Pancreas (tissue), 10 donors: ENCODE data around the gene RBM24. TPM values are rescaled to one million over a fixed set of nuclear protein-coding genes. Genes with fewer than 3 reads are reported as not detected.

Experiments used
- ATAC-seq, 4 donors: fragments of 200-7000 bp; cut with Tn5 transposase; one replicate each; pipeline versions ENCODE4 v1.8.0 to v1.9.1; 2020; ENCODE audit warnings: mild to moderate bottlenecking in 4 of 4, moderate library complexity in 4 of 4
- DNase-seq, 6 donors: peaks; one replicate each; pipeline ENCODE4 v3.0.0-alpha.2; 2020
- FAIRE-seq: peaks from 2 replicates; lab custom pipeline; 2012; peaks lifted over from hg19 to GRCh38; lab: Jason Lieb, UNC
- H3K27ac ChIP-seq, 4 donors: fragments of 200-600 bp; sonication (generic); 1 replicate in 3 of 4; 2 replicates in 1 of 4; pipeline versions ENCODE4 v1.5.0 to v1.8.0; 2020
- H3K27me3 ChIP-seq, 4 donors: fragments of 200-600 bp; one replicate each; pipeline ENCODE4 v1.8.0; 2021
- H3K36me3 ChIP-seq, 3 donors: fragments of 200-600 bp; sonication (generic) in 1 of 3; one replicate each; pipeline versions ENCODE4 v1.5.0 to v1.8.0; 2020 to 2021
- H3K4me1 ChIP-seq, 3 donors: fragments of 200-600 bp; one replicate each; pipeline ENCODE4 v1.8.0; 2021
- H3K4me3 ChIP-seq, 4 donors: fragments of 200-600 bp; sonication (generic) in 2 of 4; one replicate each; pipeline versions ENCODE4 v1.5.0 to v1.8.0; 2020 to 2021
- H3K9me3 ChIP-seq, 4 donors: fragments of 200-600 bp; one replicate each; pipeline ENCODE4 v1.8.0; 2021
- CTCF ChIP-seq, 4 donors: fragments of 200-600 bp; sonication (generic) in 3 of 4; IDR thresholded peaks; one replicate each; pipeline versions ENCODE4 v1.5.0 to v1.8.0; 2021; ENCODE audit warnings: antibody characterized with exemption in 4 of 4
- WGBS, 2 donors: extraction: QIAGEN DNeasy Blood & Tissue Kit; methylation state at CpG; one replicate each; pipeline ENCODE4 v1.1.7; 2013; 5-methylcytosine and 5-hydroxymethylcytosine counted together
- intact Hi-C, 3 donors: fragments of 100-400 bp; cut with DNase I; formaldehyde crosslinking; loops; one replicate each; pipeline versions ENCODE4 v1.11.1 to v1.14.2; 2022
- polyA plus RNA-seq, 2 donors: library from polyadenylated mRNA; stranded (reverse); fragments of 200-250 nt; gene quantifications; one replicate each; pipeline ENCODE4 v1.2.3, GENCODE V29; 2013
- total RNA-seq, 6 donors: library from RNA; stranded (reverse); fragmentation: NEBNext Ultra II Directional in 4 of 6; extraction: Animal tissue kit (Norgen Biotek cat#: 25700) in 4 of 6; gene quantifications; one replicate each; pipeline versions ENCODE4 v1.2.1 to v1.2.4, GENCODE V29; 2021 to 2023
- donor health status: healthy with polysubstance abuse.
- donor health status: DM: no; HTN: no; CAD: no; lungs with moderate emphysema.
- donor health status: DM: no; HTN: no; CAD: no.
- donor health status: control.
- donor health status: control.
- donor health status: Bipolar disorder and iron deficiency.
- donor health status: DM: yes; HTN: yes; CAD: no.
- donor health status: DM: no; HTN: no; CAD: no.
- donor health status: DM: no; HTN: no; CAD: no.
- donor health status: DM: yes; HTN: yes; CAD: no.

Gene RBM24
- total and polyA plus RNA-seq, 8 donors: 0.06 to 0.45 (median 0.12) TPM; not detected in 2

DNA sequence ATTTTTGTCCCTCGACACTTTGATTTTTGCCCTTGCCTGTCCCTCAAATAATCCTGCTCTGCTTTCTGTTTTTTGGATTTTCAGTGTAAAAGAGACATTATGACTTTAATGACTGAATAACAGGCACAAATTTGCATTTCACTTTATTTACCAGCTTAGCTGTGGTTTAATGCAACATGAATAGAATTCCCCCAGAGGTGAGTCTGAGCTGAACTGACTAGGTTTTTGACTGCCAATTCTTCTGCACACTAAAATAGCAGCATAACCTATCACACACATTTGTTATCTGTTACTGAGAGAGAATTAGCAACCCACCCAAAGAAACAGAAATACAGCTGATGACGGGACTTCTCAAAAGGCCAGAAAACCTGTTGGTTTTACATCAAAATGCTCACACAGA, 3.9 kb upstream of the RBM24 start:
- intact Hi-C loops: no loop called here
- no peak overlapping the region for H3K27ac ChIP-seq
- H3K9me3 ChIP-seq: no peaks in the 10 kb centered on the region
- H3K4me3 ChIP-seq: no peak overlapping the region
- H3K4me1 ChIP-seq: peaks cover 0 to 3% (median 0%) of the 10 kb centered on the region in 3 donors
- no peak for ATAC-seq
- no peak for DNase-seq
- TF ChIP-seq CTCF (IDR thresholded peaks at IDR 0.05): no peak
- FAIRE-seq: no peak
- 91 to 98% methylated on average over 2 of the region's 2 CpGs for WGBS, 2 donors
- no peaks in the 10 kb centered on the region for H3K27me3 ChIP-seq
- H3K36me3 ChIP-seq: no peaks in the 10 kb centered on the region

DNA sequence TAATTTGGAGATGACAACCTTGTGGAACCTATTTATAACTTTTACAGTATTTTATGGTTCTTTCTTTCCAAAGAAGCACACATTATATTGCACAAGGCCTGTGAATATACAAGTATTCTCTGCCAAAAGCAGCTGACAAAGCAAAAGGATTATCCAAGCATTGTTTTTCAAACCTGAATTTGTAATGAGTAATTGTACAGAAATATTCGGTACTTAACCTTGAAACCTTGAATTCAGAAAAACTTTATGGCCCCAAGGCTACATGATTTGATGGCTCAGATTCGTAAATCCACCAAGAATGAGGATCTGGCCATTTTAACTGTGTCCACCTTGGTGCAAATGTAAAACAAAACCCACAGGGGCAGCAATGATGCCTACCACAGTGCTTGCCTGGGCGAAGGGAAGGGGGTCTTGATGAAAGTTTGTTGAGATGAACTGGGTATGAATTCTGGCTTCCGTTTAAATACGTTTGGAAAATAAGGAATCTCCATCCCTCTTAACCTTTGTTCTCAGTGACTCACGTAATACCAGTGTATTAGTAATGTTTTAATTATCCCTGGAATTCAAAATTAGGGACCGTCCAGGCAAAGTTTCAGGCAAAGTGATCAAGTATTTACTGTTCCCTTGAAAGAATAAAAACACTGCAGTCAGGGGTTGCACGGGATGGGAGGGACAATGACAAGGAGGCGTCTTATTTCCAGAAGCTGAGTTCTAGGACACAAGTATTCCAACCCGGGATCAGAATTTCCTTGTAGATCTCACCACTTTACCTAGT, 2.7 kb upstream of the RBM24 start:
- Histone ChIP-seq H3K4me3 (no peak overlapping the region), H3K4me1 (peaks cover 0 to 3% (median 0%) of the 10 kb centered on the region in 3 donors), H3K9me3 (no peaks in the 10 kb centered on the region), H3K27me3 (peaks cover 0 to 4% (median 1%) of the 10 kb centered on the region in 4 donors), H3K36me3 (no peaks in the 10 kb centered on the region), H3K27ac (no peak overlapping the region)
- TF ChIP-seq CTCF (IDR thresholded peaks at IDR 0.05): no peak
- 55 to 62% methylated on average over 10 of the region's 10 CpGs for WGBS, 2 donors
- FAIRE-seq (no peak), ATAC-seq (no peak), DNase-seq (no peak)
- intact Hi-C loops: no loop called here

DNA sequence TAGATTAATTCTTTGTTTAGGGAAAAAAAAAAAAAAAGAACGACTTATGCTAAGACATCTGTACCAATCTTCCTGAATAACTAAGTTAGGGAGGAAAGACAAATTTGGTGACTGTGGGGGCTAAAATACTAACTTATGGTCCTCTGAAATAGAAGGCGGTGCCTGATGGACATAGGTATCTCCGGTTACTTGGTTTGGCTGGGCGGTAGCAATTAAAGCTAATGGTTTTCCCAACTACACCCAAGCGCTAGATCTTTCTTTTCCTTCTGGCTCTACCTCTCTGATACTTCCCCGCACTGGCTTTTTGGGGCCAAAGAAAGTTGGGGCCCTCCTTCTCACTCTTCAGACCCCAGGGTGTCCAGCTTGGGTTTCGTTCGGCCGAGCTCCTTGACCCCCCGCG, 1.0 kb upstream of the RBM24 start:
- H3K9me3 ChIP-seq: no peaks in the 10 kb centered on the region
- intact Hi-C loops: no loop called here
- no peak overlapping the region for H3K27ac ChIP-seq
- no peaks in the 10 kb centered on the region for H3K36me3 ChIP-seq
- ATAC-seq: no peak
- no peak for DNase-seq
- no peak for TF ChIP-seq CTCF (IDR thresholded peaks at IDR 0.05)
- FAIRE-seq: no peak
- 78 to 80% methylated on average over 11 of the region's 11 CpGs for WGBS, 2 donors
- H3K4me3 ChIP-seq: no peak overlapping the region
- H3K4me1 ChIP-seq: peaks cover 0 to 3% (median 0%) of the 10 kb centered on the region in 3 donors
- H3K27me3 ChIP-seq: peaks cover 0 to 4% (median 2%) of the 10 kb centered on the region in 4 donors

DNA sequence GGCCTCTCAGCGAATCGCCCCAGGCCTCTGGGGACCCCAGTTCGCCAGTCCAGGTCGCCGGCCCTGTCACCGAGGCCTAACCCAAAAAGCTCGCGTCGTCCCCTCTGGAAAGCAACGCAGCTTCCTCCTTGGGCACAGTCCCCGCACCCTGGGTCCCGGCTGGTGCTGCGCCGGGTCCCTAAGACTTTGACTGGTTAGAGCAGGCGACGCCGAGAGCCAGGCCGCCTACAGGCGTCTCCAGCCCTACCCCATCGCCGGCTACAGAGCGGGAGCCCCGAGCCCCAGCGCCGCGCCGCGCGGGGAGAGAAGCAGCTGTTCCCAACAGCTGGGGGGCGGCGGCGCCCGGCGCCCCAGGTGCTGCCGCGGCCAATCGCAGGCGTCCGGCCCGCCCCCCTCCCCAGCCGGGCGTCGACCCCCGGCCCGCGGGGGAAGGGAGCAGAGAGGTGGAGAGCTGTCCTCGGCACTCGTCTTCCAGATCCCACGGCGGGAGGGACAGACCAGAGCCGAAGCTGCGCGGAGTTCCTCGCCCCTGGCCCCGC, 540 bp upstream of the RBM24 start:
- Histone ChIP-seq H3K4me3 (peak overlapping the region in 3 of 4 donors; percentile 11 to 53 (median 50)), H3K9me3 (no peaks in the 10 kb centered on the region), H3K27me3 (peaks cover 0 to 4% (median 3%) of the 10 kb centered on the region in 4 donors), H3K4me1 (peaks cover 0 to 3% (median 0%) of the 10 kb centered on the region in 3 donors), H3K36me3 (no peaks in the 10 kb centered on the region), H3K27ac (no peak overlapping the region)
- no peak for TF ChIP-seq CTCF (IDR thresholded peaks at IDR 0.05)
- no peak for FAIRE-seq
- DNase-seq: peak in 5 of 6 donors; percentile 14 to 72 (median 31)
- peak; percentile 35 to 75 (median 68) for ATAC-seq
- 22 to 29% methylated on average over 26 to 55 of the region's 55 CpGs for WGBS, 2 donors
- intact Hi-C loops: no loop called here
